HG02981 (cell line): ENCODE measurements around the gene C17orf58.
"Not testable (repeated sequence)": the region's sequence is repeated elsewhere in the genome, so short reads cannot be mapped to it uniquely, and the experiment has no call there.

Source experiments
- ATAC-seq: cut with Tn5 transposase; IDR thresholded peaks from one replicate; pipeline ENCODE4 v1.9.1; 2021; ENCODE audit warnings: mild to moderate bottlenecking, moderate library complexity; ENCODE audit not compliant: unreplicated experiment

The C17orf58 gene

GRCh38 chr17:67960276-67960675 lies 36.0 kb downstream of the C17orf58 start:
- ATAC-seq = not testable (repeated sequence)

GRCh38 chr17:67959510-67959909 lies 36.8 kb downstream of the C17orf58 start:
- ATAC-seq = no peak

- ATAC-seq = no peak
Observed at GRCh38 chr17:67950945-67951344, 45.3 kb downstream of the C17orf58 start.

- no peak for ATAC-seq
Observed at GRCh38 chr17:67947325-67947813, 48.9 kb downstream of the C17orf58 start.

GRCh38 chr17:67946513-67946912 lies 49.8 kb downstream of the C17orf58 start:
- ATAC-seq = no peak

GRCh38 chr17:67944035-67944434 lies 52.2 kb downstream of the C17orf58 start:
- no peak for ATAC-seq

GRCh38 chr17:67942810-67943209 lies 53.5 kb downstream of the C17orf58 start:
- no peak for ATAC-seq
